B cell (primary cell): ENCODE measurements around the gene RPIA. TPM values are rescaled to one million over a fixed set of nuclear protein-coding genes. Genes with fewer than 3 reads are reported as not detected.

Source experiments
- ATAC-seq: fragments of 200-7000 bp; cut with Tn5 transposase; one replicate; pipeline ENCODE4 v1.10.0; 2021; ENCODE audit warnings: low read depth, mild to moderate bottlenecking, moderate number of reproducible peaks, moderate library complexity
- CTCF ChIA-PET: fragments of 350-600 bp; sonication (Branson Sonifier 250); formaldehyde crosslinking; loops from one replicate; lab custom pipeline; 2021; ENCODE audit warnings: antibody characterized with exemption, inconsistent platforms; lab: Charles Lee
- POLR2A ChIA-PET: fragments of 350-600 bp; sonication (Branson Sonifier 250); formaldehyde crosslinking; loops from one replicate; lab custom pipeline; 2021; ENCODE audit warnings: antibody characterized with exemption; lab: Charles Lee
- DNase-seq: peaks from one replicate; pipeline ENCODE4 v3.0.0; 2013
- H2AFZ ChIP-seq: 2 replicates; pipeline ENCODE4 v1.6.1; 2012; ENCODE audit warnings: mild to moderate bottlenecking, low read depth, low read length; ENCODE audit not compliant: insufficient read depth, poor library complexity, severe bottlenecking
- H3K27ac ChIP-seq, 2 donors: 1 replicate in 1 of 2; 2 replicates in 1 of 2; pipeline ENCODE4 v1.5.1; 2012 to 2013; ENCODE audit warnings: low read length in 2 of 2, mild to moderate bottlenecking in 2 of 2, moderate library complexity in 1 of 2
- H3K27me3 ChIP-seq, 4 experiments: fragments of 200-600 bp in 1 of 4; sonication (generic) in 1 of 4; replicated peaks in 1 of 4; 1 replicate in 2 of 4; 2 replicates in 2 of 4; pipeline versions ENCODE4 v1.6.1 to v1.7.0; 2013 to 2016; ENCODE audit warnings: low read length in 3 of 4, mild to moderate bottlenecking in 2 of 4, mixed read lengths in 1 of 4, moderate library complexity in 1 of 4; ENCODE audit not compliant: insufficient read depth in 4 of 4, control insufficient read depth in 3 of 4; ENCODE audit errors: control extremely low read depth in 1 of 4
- H3K36me3 ChIP-seq, 2 experiments: replicated peaks in 1 of 2; 1 replicate in 1 of 2; 2 replicates in 1 of 2; pipeline versions ENCODE4 v1.6.1 to v1.7.1; 2013; ENCODE audit warnings: low read length in 1 of 2; ENCODE audit not compliant: insufficient read depth in 2 of 2, control insufficient read depth in 1 of 2; ENCODE audit errors: control extremely low read depth in 1 of 2, extremely low read depth in 1 of 2
- H3K4me1 ChIP-seq, 2 donors: fragments of 200-600 bp in 1 of 2; sonication (generic) in 1 of 2; 1 replicate in 1 of 2; 2 replicates in 1 of 2; pipeline versions ENCODE4 v1.5.1 to v1.6.1; 2013 to 2017; ENCODE audit warnings: low read length in 2 of 2; ENCODE audit not compliant: control insufficient read depth in 2 of 2, insufficient read depth in 2 of 2
- H3K4me2 ChIP-seq: replicated peaks from 2 replicates; pipeline ENCODE3; 2012; ENCODE audit warnings: mild to moderate bottlenecking, low read depth, low read length; ENCODE audit not compliant: poor library complexity, severe bottlenecking
- H3K4me3 ChIP-seq, 5 experiments: fragments of 200-600 bp in 1 of 5; sonication (generic) in 1 of 5; 1 replicate in 3 of 5; 2 replicates in 2 of 5; pipeline versions ENCODE4 v1.5.1 to v1.7.0; 2011 to 2016; ENCODE audit warnings: low read length in 4 of 5, mild to moderate bottlenecking in 4 of 5, low read depth in 2 of 5, control low read depth in 1 of 5, moderate library complexity in 1 of 5; ENCODE audit not compliant: insufficient read depth in 1 of 5; ENCODE audit errors: control extremely low read depth in 1 of 5, extremely low read depth in 1 of 5
- H3K79me2 ChIP-seq: fragments of 200-600 bp; sonication (generic); one replicate; pipeline ENCODE4 v1.6.0; 2016; ENCODE audit warnings: low read length; ENCODE audit not compliant: control insufficient read depth, insufficient read depth
- H3K9ac ChIP-seq: fragments of 200-600 bp; sonication (generic); 2 replicates; pipeline ENCODE4 v1.6.1; 2017; ENCODE audit warnings: mild to moderate bottlenecking, low read length, moderate library complexity
- H3K9me3 ChIP-seq, 3 donors: one replicate each; pipeline versions ENCODE4 v1.6.1 to v1.7.1; 2013; ENCODE audit warnings: low read length in 2 of 3; ENCODE audit not compliant: control insufficient read depth in 2 of 3, insufficient read depth in 1 of 3; ENCODE audit errors: control extremely low read depth in 1 of 3
- H4K20me1 ChIP-seq: 2 replicates; pipeline ENCODE4 v1.6.0; 2012; ENCODE audit warnings: mild to moderate bottlenecking, low read length; ENCODE audit not compliant: insufficient read depth, control insufficient read depth, poor library complexity, severe bottlenecking
- H3K27ac Mint-ChIP-seq: one replicate; pipeline ENCODE4 v1.8.0; 2021; ENCODE audit warnings: mixed read lengths
- H3K27me3 Mint-ChIP-seq: one replicate; pipeline ENCODE4 v1.8.0; 2021; ENCODE audit warnings: mixed read lengths
- H3K4me1 Mint-ChIP-seq: one replicate; pipeline ENCODE4 v1.8.0; 2021; ENCODE audit warnings: mixed read lengths
- H3K4me3 Mint-ChIP-seq: one replicate; pipeline ENCODE4 v1.8.0; 2021; ENCODE audit warnings: mixed read lengths
- H3K9me3 Mint-ChIP-seq: one replicate; pipeline ENCODE4 v1.8.0; 2022; ENCODE audit warnings: mixed read lengths; ENCODE audit not compliant: insufficient read depth
- EZH2 ChIP-seq: IDR thresholded peaks from 2 replicates; pipeline ENCODE4 v1.6.1; 2012; ENCODE audit warnings: borderline replicate concordance, low read depth, mild to moderate bottlenecking, moderate library complexity, low read length; ENCODE audit not compliant: insufficient read depth, poor library complexity, severe bottlenecking
- WGBS: methylation state at CpG from one replicate; pipeline ENCODE4 v1.1.5; 2013; ENCODE audit warnings: missing lambda C conversion rate; ENCODE audit not compliant: insufficient coverage; 5-methylcytosine and 5-hydroxymethylcytosine counted together
- intact Hi-C: fragments of 100-400 bp; cut with micrococcal nuclease; formaldehyde crosslinking; loops from one replicate; pipeline ENCODE4 v1.10.0; 2022
- polyA plus RNA-seq: library from polyadenylated mRNA; depleted of rRNA; stranded (reverse); fragments of >200 nt; gene quantifications from 2 replicates; pipeline ENCODE4 v1.2.3, GENCODE V29; 2012
- total RNA-seq, 2 donors: library from RNA; stranded (reverse); fragments of 120-200 nt in 1 of 2; gene quantifications; 1 replicate in 1 of 2; 2 replicates in 1 of 2; pipeline versions ENCODE4 v1.2.3 to v1.2.4, GENCODE V29; 2013 to 2022
- TF ChIP-seq, protein P1 (sequence below): fragments of 200-600 bp; IDR thresholded peaks from one replicate; pipeline ENCODE4 v1.8.0; 2022; ENCODE audit warnings: antibody characterized with exemption, mild to moderate bottlenecking

Gene RPIA
- total and polyA plus RNA-seq, 2 donors (not counting 1 experiment from before 2014, with no cell fraction given) = 9.4 to 19.7 TPM

DNA sequence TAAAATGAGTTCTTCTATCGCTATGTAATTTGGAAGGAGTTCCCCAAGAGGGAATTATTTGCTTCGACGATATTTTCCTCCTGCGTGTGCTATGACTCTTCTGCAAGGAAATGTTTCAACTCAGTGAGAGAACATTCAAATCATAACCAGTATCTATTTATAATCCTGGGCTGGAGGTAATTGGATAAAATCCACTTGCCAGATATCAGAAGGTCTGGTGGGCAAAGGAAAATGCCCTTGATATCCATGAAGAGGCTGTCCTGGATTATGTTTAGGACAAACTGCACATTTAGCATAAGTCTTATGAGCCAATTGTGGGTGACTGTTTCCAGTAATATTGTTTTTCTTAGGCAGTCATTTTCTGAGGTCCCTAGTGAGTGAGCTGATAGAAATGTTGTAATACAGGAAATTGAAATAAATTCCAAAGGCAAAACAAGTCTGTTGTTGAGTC is 17.7 kb downstream of the RPIA start:
- Mint-ChIP-seq H3K27me3 (no peaks in the 10 kb centered on the region), H3K4me1 (no peaks in the 10 kb centered on the region), H3K27ac (no peak overlapping the region), H3K9me3 (no peaks in the 10 kb centered on the region), H3K4me3 (no peak overlapping the region)
- H3K36me3 ChIP-seq = peaks cover 0 to 3% of the 10 kb centered on the region in 2 experiments
- no peak overlapping the region for H3K9ac ChIP-seq
- H3K27me3 ChIP-seq = no peaks in the 10 kb centered on the region
- H3K4me2 ChIP-seq = no peak overlapping the region
- intact Hi-C loops = no loop called here
- TF ChIP-seq, protein P1, sequence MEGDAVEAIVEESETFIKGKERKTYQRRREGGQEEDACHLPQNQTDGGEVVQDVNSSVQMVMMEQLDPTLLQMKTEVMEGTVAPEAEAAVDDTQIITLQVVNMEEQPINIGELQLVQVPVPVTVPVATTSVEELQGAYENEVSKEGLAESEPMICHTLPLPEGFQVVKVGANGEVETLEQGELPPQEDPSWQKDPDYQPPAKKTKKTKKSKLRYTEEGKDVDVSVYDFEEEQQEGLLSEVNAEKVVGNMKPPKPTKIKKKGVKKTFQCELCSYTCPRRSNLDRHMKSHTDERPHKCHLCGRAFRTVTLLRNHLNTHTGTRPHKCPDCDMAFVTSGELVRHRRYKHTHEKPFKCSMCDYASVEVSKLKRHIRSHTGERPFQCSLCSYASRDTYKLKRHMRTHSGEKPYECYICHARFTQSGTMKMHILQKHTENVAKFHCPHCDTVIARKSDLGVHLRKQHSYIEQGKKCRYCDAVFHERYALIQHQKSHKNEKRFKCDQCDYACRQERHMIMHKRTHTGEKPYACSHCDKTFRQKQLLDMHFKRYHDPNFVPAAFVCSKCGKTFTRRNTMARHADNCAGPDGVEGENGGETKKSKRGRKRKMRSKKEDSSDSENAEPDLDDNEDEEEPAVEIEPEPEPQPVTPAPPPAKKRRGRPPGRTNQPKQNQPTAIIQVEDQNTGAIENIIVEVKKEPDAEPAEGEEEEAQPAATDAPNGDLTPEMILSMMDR = no peak
- TF ChIP-seq EZH2 = no peak
- H3K4me3 ChIP-seq = no peak overlapping the region
- H2AFZ ChIP-seq = no peak overlapping the region
- ChIA-PET CTCF (no interaction called here), POLR2A (no interaction called here)
- peaks cover 5% of the 10 kb centered on the region for H4K20me1 ChIP-seq
- H3K9me3 ChIP-seq = no peaks in the 10 kb centered on the region
- no CpG with 5 or more reads among the region's 4 CpGs for WGBS
- peaks cover 15% of the 10 kb centered on the region for H3K79me2 ChIP-seq
- ATAC-seq (no peak), DNase-seq (no peak)
- H3K4me1 ChIP-seq = no peaks in the 10 kb centered on the region
- H3K27ac ChIP-seq = no peak overlapping the region

- H3K4me2 ChIP-seq = no peak overlapping the region
- H3K27me3 ChIP-seq = no peaks in the 10 kb centered on the region
- H2AFZ ChIP-seq = no peak overlapping the region
- H3K9me3 ChIP-seq = no peaks in the 10 kb centered on the region
- H3K9me3 Mint-ChIP-seq = no peaks in the 10 kb centered on the region
- POLR2A ChIA-PET = no interaction called here
- H3K79me2 ChIP-seq = peaks cover 34% of the 10 kb centered on the region
- H3K4me1 Mint-ChIP-seq = no peaks in the 10 kb centered on the region
- H3K36me3 ChIP-seq = no peaks in the 10 kb centered on the region
- intact Hi-C loops = no loop called here
- no peak overlapping the region for H3K27ac Mint-ChIP-seq
- H3K4me3 Mint-ChIP-seq = no peak overlapping the region
- CTCF ChIA-PET = interaction anchor here (1.4 kb wide), 1 partner anchor 27 kb away, joined by 5 read pairs; no protein-coding TSS in a partner anchor
- no peak overlapping the region for H3K4me3 ChIP-seq
- H3K9ac ChIP-seq = no peak overlapping the region
- DNase-seq (no peak), ATAC-seq (no peak)
- H3K4me1 ChIP-seq = no peaks in the 10 kb centered on the region
- no peak overlapping the region for H3K27ac ChIP-seq
- WGBS = 88% methylated on average over 1 of the region's 1 CpG
- no peaks in the 10 kb centered on the region for H3K27me3 Mint-ChIP-seq
- peaks cover 5% of the 10 kb centered on the region for H4K20me1 ChIP-seq
- TF ChIP-seq EZH2 = no peak
- TF ChIP-seq, protein P1 = no peak
Observed at GRCh38 chr2:88711289-88711688, 19.8 kb downstream of the RPIA start.
